GM18868 (cell line): ENCODE data around the gene PRKAR1A.
"Not testable (repeated sequence)": the region's sequence is repeated elsewhere in the genome, so short reads cannot be mapped to it uniquely, and the experiment has no call there.

Experiments used
- ATAC-seq: cut with Tn5 transposase; IDR thresholded peaks from one replicate; pipeline ENCODE4 v1.9.1; 2021; ENCODE audit warnings: mild to moderate bottlenecking, moderate library complexity; ENCODE audit not compliant: unreplicated experiment

PRKAR1A gene

GRCh38 chr17:68578236-68578635 is 66.0 kb downstream of the PRKAR1A start:
- no peak for ATAC-seq

GRCh38 chr17:68579194-68579927 is 67.1 kb downstream of the PRKAR1A start:
- ATAC-seq, result no peak

GRCh38 chr17:68580236-68580770 is 68.1 kb downstream of the PRKAR1A start:
- ATAC-seq, result no peak

- no peak for ATAC-seq
Measured at GRCh38 chr17:68581863-68582645, 69.8 kb downstream of the PRKAR1A start.

GRCh38 chr17:68582867-68583266 is 70.6 kb downstream of the PRKAR1A start:
- not testable (repeated sequence) for ATAC-seq

DNA sequence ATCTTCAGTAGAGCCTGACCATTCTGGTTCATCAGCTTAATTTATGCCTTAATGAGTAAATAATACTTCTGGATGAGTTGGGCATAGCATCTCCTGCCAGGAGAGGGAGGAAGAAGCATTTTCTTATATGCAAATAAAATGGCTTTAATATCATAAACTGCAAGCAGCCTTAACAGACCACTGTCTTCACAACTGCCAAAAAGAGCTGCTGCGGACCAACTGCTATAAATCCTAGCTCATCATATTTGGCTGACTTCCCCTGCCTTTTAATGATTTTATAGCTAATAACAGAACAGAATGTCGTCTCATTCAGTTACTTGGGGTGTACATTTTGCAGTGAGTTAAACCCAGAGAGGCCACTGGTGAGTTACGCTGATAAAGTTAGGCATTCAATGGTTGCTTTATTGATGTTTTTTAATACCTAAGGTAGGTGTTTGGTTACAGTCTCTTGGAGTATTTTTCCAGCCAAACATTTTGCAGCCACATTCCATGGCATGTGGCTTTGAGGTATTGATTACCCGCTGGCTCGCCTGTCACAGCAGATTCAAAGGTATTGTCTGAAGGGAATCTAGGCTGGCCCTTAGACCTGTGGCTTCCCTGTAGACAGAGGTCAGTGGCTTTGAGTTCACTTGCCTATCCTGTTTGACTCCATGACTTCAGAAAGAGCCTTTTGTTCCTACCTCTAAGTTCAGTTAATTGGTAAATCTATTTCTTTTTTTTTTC is 72.5 kb downstream of the PRKAR1A start:
- ATAC-seq, result no peak

- ATAC-seq, result no peak
Measured at GRCh38 chr17:68585643-68586042, 73.4 kb downstream of the PRKAR1A start.

DNA sequence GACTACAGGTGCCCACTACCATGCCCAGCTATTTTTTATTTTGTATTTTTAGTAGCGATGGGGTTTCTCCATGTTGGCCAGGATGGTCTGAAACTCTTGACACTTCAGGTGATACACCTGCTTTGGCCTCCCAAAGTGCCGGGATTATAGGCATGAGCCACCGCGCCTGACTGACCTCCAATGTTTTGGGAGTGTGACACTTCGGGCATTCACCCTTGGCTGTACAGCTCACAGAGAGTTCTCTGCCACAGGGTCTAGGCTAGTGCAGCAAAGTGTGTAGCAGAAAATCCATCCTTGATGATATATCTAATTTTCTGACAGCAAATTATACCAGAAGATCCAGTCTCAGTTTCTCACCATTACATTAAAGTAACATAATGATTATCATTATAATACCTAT is 74.8 kb downstream of the PRKAR1A start:
- ATAC-seq, result no peak

- no peak for ATAC-seq
Measured at GRCh38 chr17:68587847-68588246, 75.6 kb downstream of the PRKAR1A start.

GRCh38 chr17:68588362-68588761 is 76.1 kb downstream of the PRKAR1A start:
- no peak for ATAC-seq

- no peak for ATAC-seq
Measured at GRCh38 chr17:68589086-68589485, 76.9 kb downstream of the PRKAR1A start.

- no peak for ATAC-seq
Measured at GRCh38 chr17:68591583-68591982, 79.4 kb downstream of the PRKAR1A start.

- no peak for ATAC-seq
Measured at GRCh38 chr17:68592009-68592408, 79.8 kb downstream of the PRKAR1A start.

- no peak for ATAC-seq
Measured at GRCh38 chr17:68592682-68593641, 80.7 kb downstream of the PRKAR1A start.

- ATAC-seq, result no peak
Measured at GRCh38 chr17:68594552-68594951, 82.3 kb downstream of the PRKAR1A start.

DNA sequence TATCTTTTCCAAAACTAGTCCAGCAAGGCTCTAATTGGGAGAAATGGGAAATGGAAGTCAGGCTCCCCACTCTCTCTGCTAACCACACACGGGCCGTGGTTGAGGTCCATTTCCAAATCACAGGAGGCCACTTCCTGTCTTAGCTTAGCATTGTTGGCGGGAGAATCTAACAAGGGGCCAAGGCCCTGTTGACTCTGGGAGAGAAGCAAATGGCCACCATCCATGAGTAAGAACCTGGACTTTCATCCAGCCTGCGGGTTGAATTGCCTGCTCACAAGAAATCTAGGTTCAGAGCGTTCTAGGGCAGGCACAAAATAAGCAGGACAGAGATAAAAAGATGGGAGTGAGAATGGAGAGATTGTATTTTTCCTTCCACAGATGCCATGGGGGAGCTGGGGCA is 83.3 kb downstream of the PRKAR1A start:
- ATAC-seq, result no peak

GRCh38 chr17:68595986-68596385 is 83.8 kb downstream of the PRKAR1A start:
- ATAC-seq, result no peak

DNA sequence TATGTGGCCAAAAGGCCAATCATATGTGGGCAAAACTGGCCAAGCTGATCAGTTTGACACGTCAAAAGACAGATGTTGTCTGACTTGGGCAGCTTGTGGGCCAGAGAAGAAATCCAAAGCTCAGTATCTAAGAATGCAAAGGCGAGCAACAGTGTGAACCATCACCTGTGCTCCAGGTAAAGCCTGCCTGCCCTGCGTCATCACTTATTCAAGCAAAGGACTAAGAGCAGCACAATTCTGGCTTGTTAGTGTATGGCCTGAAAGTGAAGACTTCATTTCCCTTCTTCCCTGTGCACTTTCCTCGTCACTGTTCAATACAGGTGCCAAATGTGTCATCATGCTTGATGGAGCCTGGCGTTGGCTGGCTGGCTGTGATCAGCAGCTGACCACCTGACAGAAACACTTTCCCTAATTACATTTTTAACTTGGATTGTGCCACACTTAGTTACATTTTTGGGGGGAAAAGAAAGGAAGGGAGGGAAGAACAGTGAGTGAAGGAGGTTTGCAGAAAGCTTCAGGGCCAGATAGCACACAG is 84.2 kb downstream of the PRKAR1A start:
- ATAC-seq, result no peak

DNA sequence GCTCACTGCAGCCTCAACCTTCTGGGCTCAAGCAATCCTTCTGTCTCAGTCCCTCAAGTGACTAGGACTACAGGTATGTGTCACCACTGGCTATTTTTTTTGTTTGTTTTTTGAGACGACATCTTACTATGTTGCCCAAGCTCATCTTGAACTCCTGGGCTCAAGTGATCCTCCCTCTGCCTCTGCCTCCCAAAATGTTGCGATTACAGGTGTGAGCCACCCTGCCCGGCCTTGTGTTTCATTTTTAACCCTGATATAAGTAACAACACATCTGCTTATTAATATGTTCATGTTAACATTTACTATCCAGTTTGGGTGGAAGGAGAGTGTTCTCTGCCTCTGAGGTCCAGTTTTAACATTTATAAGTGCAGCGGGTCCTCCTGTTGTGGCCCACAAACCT is 85.8 kb downstream of the PRKAR1A start:
- no peak for ATAC-seq

DNA sequence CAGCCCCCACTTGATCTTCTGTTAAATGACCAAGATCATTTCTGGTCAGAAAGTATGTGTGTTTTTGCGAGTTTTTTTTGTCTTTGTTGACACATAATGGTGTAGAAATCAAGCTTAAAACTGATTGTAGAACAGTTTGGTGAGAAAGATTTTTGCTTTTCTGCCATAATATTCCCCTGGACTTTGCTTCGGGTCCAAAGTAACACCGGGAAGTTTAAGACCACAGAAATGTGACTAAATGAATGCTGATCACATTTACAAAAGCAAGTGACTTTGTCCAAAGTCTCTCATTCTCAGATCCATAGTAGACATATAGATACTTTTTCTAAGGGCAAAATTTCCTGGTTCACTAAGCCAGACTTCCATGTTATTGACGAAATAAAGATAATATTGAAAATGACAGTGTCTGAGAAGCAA is 86.3 kb downstream of the PRKAR1A start:
- no peak for ATAC-seq
